ENCODE results near the gene MICALL1.

Gene MICALL1

GRCh38 chr22:37985050-37985585, 79.0 kb downstream of the MICALL1 start:
- Histone ChIP-seq H3K36me3 (ENCODE audit: control insufficient read depth, insufficient read depth, low read length) (no peaks in the 10 kb centered on the region), H3K9ac (no peak overlapping the region), H3K27me3 (ENCODE audit: control insufficient read depth, insufficient read depth, low read length) (no peaks in the 10 kb centered on the region), H3K27ac (no peak overlapping the region), H3K4me2 (ENCODE audit: low read length) (no peak overlapping the region), H3K4me1 (no peaks in the 10 kb centered on the region), H3K79me2 (no peaks in the 10 kb centered on the region), H3K4me3 (ENCODE audit: low read depth, low read length) (no peak overlapping the region), H2AFZ (no peak overlapping the region), H3K9me3 (ENCODE audit: control insufficient read depth, low read length) (no peaks in the 10 kb centered on the region)
- no peak for TF ChIP-seq CTCF (IDR thresholded peaks at IDR 0.05)

- Histone ChIP-seq H3K27ac (no peak overlapping the region), H3K9ac (no peak overlapping the region), H3K4me3 (ENCODE audit: low read depth, low read length) (no peak overlapping the region), H3K79me2 (no peaks in the 10 kb centered on the region), H3K27me3 (ENCODE audit: control insufficient read depth, insufficient read depth, low read length) (no peaks in the 10 kb centered on the region), H3K36me3 (ENCODE audit: control insufficient read depth, insufficient read depth, low read length) (no peaks in the 10 kb centered on the region), H2AFZ (no peak overlapping the region), H3K4me1 (no peaks in the 10 kb centered on the region), H3K9me3 (ENCODE audit: control insufficient read depth, low read length) (no peaks in the 10 kb centered on the region), H3K4me2 (ENCODE audit: low read length) (no peak overlapping the region)
- TF ChIP-seq CTCF (IDR thresholded peaks at IDR 0.05) = no peak
Measured at GRCh38 chr22:37985751-37986281, 79.7 kb downstream of the MICALL1 start.

GRCh38 chr22:37986371-37986770, 80.3 kb downstream of the MICALL1 start:
- Histone ChIP-seq H3K9me3 (ENCODE audit: control insufficient read depth, low read length) (no peaks in the 10 kb centered on the region), H3K36me3 (ENCODE audit: control insufficient read depth, insufficient read depth, low read length) (no peaks in the 10 kb centered on the region), H2AFZ (no peak overlapping the region), H3K4me2 (ENCODE audit: low read length) (no peak overlapping the region), H3K9ac (no peak overlapping the region), H3K27ac (no peak overlapping the region), H3K79me2 (no peaks in the 10 kb centered on the region), H3K4me3 (ENCODE audit: low read depth, low read length) (no peak overlapping the region), H3K4me1 (no peaks in the 10 kb centered on the region), H3K27me3 (ENCODE audit: control insufficient read depth, insufficient read depth, low read length) (no peaks in the 10 kb centered on the region)
- no peak for TF ChIP-seq CTCF (IDR thresholded peaks at IDR 0.05)

- Histone ChIP-seq H3K9me3 (ENCODE audit: control insufficient read depth, low read length) (no peaks in the 10 kb centered on the region), H3K36me3 (ENCODE audit: control insufficient read depth, insufficient read depth, low read length) (no peaks in the 10 kb centered on the region), H3K27me3 (ENCODE audit: control insufficient read depth, insufficient read depth, low read length) (no peaks in the 10 kb centered on the region), H3K4me3 (ENCODE audit: low read depth, low read length) (no peak overlapping the region), H2AFZ (no peak overlapping the region), H3K4me1 (no peaks in the 10 kb centered on the region), H3K79me2 (no peaks in the 10 kb centered on the region), H3K4me2 (ENCODE audit: low read length) (no peak overlapping the region), H3K27ac (no peak overlapping the region), H3K9ac (no peak overlapping the region)
- TF ChIP-seq CTCF (IDR thresholded peaks at IDR 0.05) = no peak
Measured at GRCh38 chr22:37989146-37990045, 83.3 kb downstream of the MICALL1 start.

Data from parathyroid adenoma (tissue), 2 donors.